Measurements from ENCODE around the gene SERPINB8. TPM values are rescaled to one million over a fixed set of nuclear protein-coding genes. Genes with fewer than 3 reads are reported as not detected.
A peak's percentile ranks its signal among the peaks of the same experiment; 100 is the strongest.

The SERPINB8 gene
- total and polyA plus RNA-seq, 8 donors = 2.8 to 11.5 (median 4.0) TPM

DNA sequence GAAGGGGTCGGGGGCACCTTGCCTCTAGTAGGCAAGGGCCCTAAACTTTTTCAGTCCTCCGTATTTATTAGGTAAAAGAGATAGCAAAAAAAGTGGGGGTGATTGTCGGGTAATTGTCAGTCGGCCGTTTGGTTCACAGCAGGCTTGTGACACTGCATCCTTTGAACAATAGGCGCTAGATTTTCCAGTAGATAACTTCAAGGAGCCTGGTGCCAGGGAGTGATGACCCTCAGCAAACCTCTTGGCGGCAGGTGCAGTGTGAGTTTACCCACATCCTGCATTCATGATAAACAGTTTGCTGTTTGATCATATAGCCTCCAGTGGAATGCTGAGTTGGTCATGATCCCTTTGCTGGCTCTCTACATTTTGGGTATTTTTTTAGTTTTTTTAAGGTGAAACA, 22.9 kb downstream of the SERPINB8 start:
- WGBS, 2 donors = 73 to 84% methylated on average over 7 of the region's 7 CpGs
- intact Hi-C loops (cut with DNase I) = no loop called here

DNA sequence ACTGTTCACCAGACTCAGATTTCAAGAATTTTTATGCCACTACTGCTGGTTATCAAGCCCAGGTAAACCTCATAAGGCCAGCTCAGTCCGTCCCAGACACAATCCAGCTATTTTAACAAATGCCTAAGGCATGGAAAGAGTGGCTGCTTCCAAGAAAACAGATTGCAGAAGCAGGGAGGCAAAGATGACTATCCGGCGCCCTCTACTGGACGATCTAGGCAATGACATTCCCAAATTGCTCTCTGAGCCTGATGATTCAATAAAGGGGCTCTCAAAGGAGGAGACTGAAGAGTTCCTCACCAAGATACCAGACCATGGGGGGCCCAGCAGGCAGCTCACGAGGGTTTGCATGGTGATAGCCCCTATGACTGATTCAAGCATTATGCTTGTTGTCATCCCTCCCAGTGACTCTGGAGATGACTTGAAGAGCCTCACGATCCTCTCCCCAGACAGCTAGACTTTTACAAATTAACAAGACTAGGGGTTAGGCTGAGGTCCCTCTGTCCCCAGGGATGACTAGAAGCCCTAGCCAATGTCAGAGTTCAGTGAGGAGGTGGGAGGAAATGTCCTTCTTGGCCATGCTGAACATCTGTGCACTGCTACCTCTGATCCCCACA, 25.0 kb downstream of the SERPINB8 start:
- H3K36me3 ChIP-seq = no peaks in the 10 kb centered on the region
- peaks cover 0 to 6% (median 0%) of the 10 kb centered on the region in 3 donors for H3K4me1 ChIP-seq
- H3K27me3 ChIP-seq = no peaks in the 10 kb centered on the region
- no peaks in the 10 kb centered on the region for H3K9me3 ChIP-seq
- ATAC-seq (peak; percentile 48 to 83 (median 82)), FAIRE-seq (no peak), DNase-seq (peak in 2 of 6 donors; percentile 34 to 49)
- 17 to 20% methylated on average over 6 of the region's 6 CpGs for WGBS, 2 donors
- TF ChIP-seq, protein P1, sequence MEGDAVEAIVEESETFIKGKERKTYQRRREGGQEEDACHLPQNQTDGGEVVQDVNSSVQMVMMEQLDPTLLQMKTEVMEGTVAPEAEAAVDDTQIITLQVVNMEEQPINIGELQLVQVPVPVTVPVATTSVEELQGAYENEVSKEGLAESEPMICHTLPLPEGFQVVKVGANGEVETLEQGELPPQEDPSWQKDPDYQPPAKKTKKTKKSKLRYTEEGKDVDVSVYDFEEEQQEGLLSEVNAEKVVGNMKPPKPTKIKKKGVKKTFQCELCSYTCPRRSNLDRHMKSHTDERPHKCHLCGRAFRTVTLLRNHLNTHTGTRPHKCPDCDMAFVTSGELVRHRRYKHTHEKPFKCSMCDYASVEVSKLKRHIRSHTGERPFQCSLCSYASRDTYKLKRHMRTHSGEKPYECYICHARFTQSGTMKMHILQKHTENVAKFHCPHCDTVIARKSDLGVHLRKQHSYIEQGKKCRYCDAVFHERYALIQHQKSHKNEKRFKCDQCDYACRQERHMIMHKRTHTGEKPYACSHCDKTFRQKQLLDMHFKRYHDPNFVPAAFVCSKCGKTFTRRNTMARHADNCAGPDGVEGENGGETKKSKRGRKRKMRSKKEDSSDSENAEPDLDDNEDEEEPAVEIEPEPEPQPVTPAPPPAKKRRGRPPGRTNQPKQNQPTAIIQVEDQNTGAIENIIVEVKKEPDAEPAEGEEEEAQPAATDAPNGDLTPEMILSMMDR (IDR thresholded peaks at IDR 0.05) = peak; percentile 78 to 85 (median 84)
- no peak overlapping the region for H3K27ac ChIP-seq
- H3K4me3 ChIP-seq = no peak overlapping the region
- intact Hi-C loops (cut with DNase I) = no loop called here

More for the DNA sequence above, 22.9 kb downstream of the SERPINB8 start:
- no peak overlapping the region for H3K4me3 ChIP-seq
- no peaks in the 10 kb centered on the region for H3K27me3 ChIP-seq
- no peaks in the 10 kb centered on the region for H3K9me3 ChIP-seq
- no peak for ATAC-seq
- H3K4me1 ChIP-seq = no peaks in the 10 kb centered on the region
- TF ChIP-seq, protein P1 (IDR thresholded peaks at IDR 0.05) = no peak
- DNase-seq = no peak
- no peaks in the 10 kb centered on the region for H3K36me3 ChIP-seq
- FAIRE-seq = no peak
- H3K27ac ChIP-seq = no peak overlapping the region

DNA sequence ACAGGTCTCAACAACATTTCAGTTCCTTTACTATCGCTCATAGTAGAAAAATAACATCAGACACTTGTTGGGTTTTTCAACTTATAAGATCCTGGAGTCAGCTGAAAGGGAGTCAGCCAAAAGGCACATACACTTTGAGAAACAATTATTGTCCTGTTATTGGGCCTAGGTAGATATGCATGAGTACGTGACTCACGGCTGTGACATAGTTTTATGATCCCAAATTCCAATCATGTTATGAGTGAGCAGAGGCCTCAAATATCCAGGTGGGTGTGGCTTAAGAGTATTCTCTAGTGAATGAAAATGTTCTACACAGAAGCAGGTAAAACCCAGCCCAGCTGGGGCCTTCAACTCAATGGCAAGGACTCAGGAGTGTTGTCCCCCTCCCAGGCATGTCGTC, 27.2 kb downstream of the SERPINB8 start:
- H3K27ac ChIP-seq = no peak overlapping the region
- 83 to 86% methylated on average over 4 of the region's 4 CpGs for WGBS, 2 donors
- H3K9me3 ChIP-seq = no peaks in the 10 kb centered on the region
- no peak for DNase-seq
- H3K4me1 ChIP-seq = peaks cover 0 to 7% (median 0%) of the 10 kb centered on the region in 3 donors
- H3K36me3 ChIP-seq = no peaks in the 10 kb centered on the region
- H3K4me3 ChIP-seq = no peak overlapping the region
- FAIRE-seq = no peak
- intact Hi-C loops (cut with DNase I) = no loop called here
- TF ChIP-seq, protein P1 (IDR thresholded peaks at IDR 0.05) = no peak
- no peak for ATAC-seq
- H3K27me3 ChIP-seq = no peaks in the 10 kb centered on the region

DNA sequence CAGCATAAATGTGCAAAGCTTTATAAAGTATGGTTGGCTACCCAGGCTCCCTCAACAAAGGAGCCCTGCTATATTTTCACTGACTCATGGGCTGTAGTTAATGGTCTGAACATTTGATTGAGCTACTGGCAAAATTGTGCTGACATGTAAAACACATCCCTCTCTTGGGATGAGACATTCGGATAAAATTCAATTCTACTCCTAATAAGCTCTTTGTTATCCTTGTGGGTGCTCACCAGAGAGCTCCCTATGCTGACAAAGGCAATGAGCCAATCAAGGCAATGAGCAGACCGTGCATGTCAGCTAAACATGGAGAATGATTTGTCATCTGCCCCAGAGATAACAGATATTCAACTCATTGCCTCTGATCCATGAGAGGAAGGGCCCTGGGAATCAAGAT, 27.7 kb downstream of the SERPINB8 start:
- ATAC-seq (no peak), FAIRE-seq (no peak), DNase-seq (no peak)
- no peaks in the 10 kb centered on the region for H3K27me3 ChIP-seq
- H3K4me1 ChIP-seq = peaks cover 0 to 7% (median 0%) of the 10 kb centered on the region in 3 donors
- H3K4me3 ChIP-seq = no peak overlapping the region
- H3K9me3 ChIP-seq = no peaks in the 10 kb centered on the region
- H3K36me3 ChIP-seq = no peaks in the 10 kb centered on the region
- no peak overlapping the region for H3K27ac ChIP-seq
- TF ChIP-seq, protein P1 (IDR thresholded peaks at IDR 0.05) = no peak
- intact Hi-C loops (cut with DNase I) = no loop called here
- 70 to 80% methylated on average over 2 of the region's 2 CpGs for WGBS, 2 donors

DNA sequence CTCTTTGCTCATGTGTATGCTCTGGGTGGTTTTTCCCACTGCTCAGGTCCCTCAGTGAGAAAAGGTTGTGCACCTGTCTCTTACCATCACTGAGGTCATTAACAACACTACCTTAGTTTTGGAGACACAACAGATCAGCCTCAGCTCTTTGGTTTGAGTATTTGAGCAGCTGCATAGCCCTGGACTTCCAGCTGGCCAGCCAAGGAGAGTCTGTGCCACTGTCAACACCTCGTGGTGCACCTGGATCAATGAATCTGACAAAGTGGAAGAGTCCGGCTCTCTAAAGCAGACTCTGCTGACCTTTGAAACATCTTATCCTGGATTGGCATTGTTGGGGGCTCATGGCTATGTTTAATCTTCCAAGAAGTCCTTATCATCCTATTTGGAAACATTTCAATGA, 30.0 kb downstream of the SERPINB8 start:
- DNase-seq = peak in 1 of 6 donors; percentile 63
- Histone ChIP-seq H3K27ac (no peak overlapping the region), H3K4me1 (peaks cover 0 to 7% (median 0%) of the 10 kb centered on the region in 3 donors), H3K4me3 (no peak overlapping the region), H3K27me3 (no peaks in the 10 kb centered on the region), H3K9me3 (no peaks in the 10 kb centered on the region), H3K36me3 (no peaks in the 10 kb centered on the region)
- ATAC-seq = peak; percentile 52 to 92 (median 71)
- 28 to 38% methylated on average over 2 of the region's 2 CpGs for WGBS, 2 donors
- TF ChIP-seq, protein P1 (IDR thresholded peaks at IDR 0.05) = no peak
- FAIRE-seq = no peak
- intact Hi-C loops (cut with DNase I) = no loop called here
